SK-N-SH (cell line): ENCODE measurements around the gene IFNG-AS1. TPM values are rescaled to one million over a fixed set of nuclear protein-coding genes. Genes with fewer than 3 reads are reported as not detected.

ENCODE experiments used
- CTCF ChIA-PET: fragments of 300-600, 350-600 bp; formaldehyde crosslinking; extraction: SDS; loops from one replicate; lab custom pipeline; 2021; lab: Yijun Ruan, JAX
- POLR2A ChIA-PET: fragments of 350-600 bp; sonication (Branson Sonifier 250); formaldehyde crosslinking; extraction: SDS; loops from one replicate; lab custom pipeline; 2020; ENCODE audit warnings: antibody characterized with exemption, inconsistent platforms; lab: Yijun Ruan, JAX
- DNase-seq: peaks from one replicate; pipeline ENCODE4 v3.0.0; 2012
- H2AFZ ChIP-seq: fragments of 200-600 bp; sonication (generic); 2 replicates; pipeline ENCODE4 v1.8.1; 2016; ENCODE audit warnings: antibody characterized with exemption, mild to moderate bottlenecking, low read depth
- H3F3A ChIP-seq: fragments of 200-600 bp; sonication (generic); replicated peaks from 2 replicates; pipeline ENCODE3; 2016; ENCODE audit warnings: antibody characterized with exemption, mild to moderate bottlenecking; ENCODE audit not compliant: insufficient read depth
- H3K27ac ChIP-seq, 2 experiments: fragments of 200-500 bp in 1 of 2; fragments of 200-600 bp in 1 of 2; sonication (Bioruptor generic) in 1 of 2; sonication (generic), shearing (Covaris generic) in 1 of 2; 2 replicates each; pipeline versions ENCODE4 v1.5.1 to v1.6.1; 2014 to 2016; ENCODE audit warnings: low read depth in 2 of 2, inconsistent platforms in 1 of 2, low read length in 1 of 2, mild to moderate bottlenecking in 1 of 2, mixed read lengths in 1 of 2
- H3K27me3 ChIP-seq: fragments of 200-600 bp; sonication (generic), shearing (Covaris generic); 2 replicates; pipeline ENCODE4 v1.6.1; 2016; ENCODE audit warnings: mixed run types; ENCODE audit not compliant: insufficient read depth
- H3K36me3 ChIP-seq, 2 experiments: fragments of 200-500 bp in 1 of 2; fragments of 200-600 bp in 1 of 2; sonication (Bioruptor generic) in 1 of 2; sonication (generic) in 1 of 2; replicated peaks in 1 of 2; 2 replicates each; pipeline versions ENCODE3 to v1.5.1; 2014 to 2016; ENCODE audit warnings: low read length in 1 of 2, mild to moderate bottlenecking in 1 of 2; ENCODE audit not compliant: insufficient read depth in 2 of 2, control insufficient read depth in 1 of 2
- H3K4me1 ChIP-seq, 2 experiments: fragments of 200-500 bp in 1 of 2; fragments of 200-600 bp in 1 of 2; sonication (Bioruptor generic) in 1 of 2; sonication (generic), shearing (Covaris generic) in 1 of 2; 2 replicates each; pipeline versions ENCODE4 v1.5.1 to v1.6.1; 2014 to 2016; ENCODE audit warnings: low read depth in 1 of 2, low read length in 1 of 2, mixed run types in 1 of 2; ENCODE audit not compliant: insufficient read depth in 2 of 2, control insufficient read depth in 1 of 2
- H3K4me2 ChIP-seq: fragments of 200-600 bp; sonication (generic), shearing (Covaris generic); 2 replicates; pipeline ENCODE4 v1.6.1; 2017; ENCODE audit warnings: mixed run types
- H3K4me3 ChIP-seq, 2 experiments: fragments of 200-500 bp in 1 of 2; fragments of 200-600 bp in 1 of 2; sonication (Bioruptor generic) in 1 of 2; sonication (generic), shearing (Covaris generic) in 1 of 2; 2 replicates each; pipeline versions ENCODE4 v1.5.1 to v1.8.1; 2014 to 2016; ENCODE audit warnings: low read depth in 2 of 2, inconsistent platforms in 1 of 2, low read length in 1 of 2, mild to moderate bottlenecking in 1 of 2, mixed read lengths in 1 of 2, moderate library complexity in 1 of 2
- H3K79me2 ChIP-seq: fragments of 200-600 bp; sonication (generic); 2 replicates; pipeline ENCODE4 v1.8.1; 2017; ENCODE audit warnings: mild to moderate bottlenecking; ENCODE audit not compliant: insufficient read depth
- H3K9ac ChIP-seq: fragments of 200-600 bp; sonication (generic); 2 replicates; pipeline ENCODE4 v1.6.1; 2017; ENCODE audit warnings: mixed run types
- H3K9me2 ChIP-seq: fragments of 200-600 bp; sonication (generic); 2 replicates; pipeline ENCODE4 v1.6.1; 2017; ENCODE audit warnings: mixed run types
- H3K9me3 ChIP-seq: fragments of 200-600 bp; sonication (generic); 2 replicates; pipeline ENCODE4 v1.6.1; 2017; ENCODE audit warnings: mixed run types, mild to moderate bottlenecking, moderate library complexity
- H4K20me1 ChIP-seq: fragments of 200-600 bp; sonication (generic); 2 replicates; pipeline ENCODE4 v1.6.1; 2017; ENCODE audit warnings: mild to moderate bottlenecking, mixed run types; ENCODE audit not compliant: insufficient read depth
- EP300 ChIP-seq, 2 experiments: IDR thresholded peaks; 2 replicates each; pipeline versions ENCODE4 v1.4.0 to v1.6.1; 2012; ENCODE audit warnings: borderline replicate concordance in 1 of 2, low read depth in 1 of 2, low read length in 1 of 2
- FOXJ3 ChIP-seq: sonication (generic); formaldehyde crosslinking; IDR thresholded peaks from 2 replicates; pipeline ENCODE4 v1.5.1; 2020; ENCODE audit warnings: mild to moderate bottlenecking, missing genetic modification reagents
- FOXM1 ChIP-seq: IDR thresholded peaks from 2 replicates; pipeline ENCODE4 v1.4.0; 2012; ENCODE audit warnings: low read depth, mild to moderate bottlenecking
- MXI1 ChIP-seq: IDR thresholded peaks from 2 replicates; pipeline ENCODE4 v1.6.1; 2012; ENCODE audit warnings: mild to moderate bottlenecking, low read depth, low read length, improper control_type of control experiment
- NFIC ChIP-seq: IDR thresholded peaks from 2 replicates; pipeline ENCODE4 v1.4.0; 2012; ENCODE audit warnings: borderline replicate concordance
- RCOR1 ChIP-seq: fragments of 150-350 bp; IDR thresholded peaks from 2 replicates; pipeline ENCODE4 v1.6.1; 2017; ENCODE audit warnings: antibody characterized with exemption, low read length
- SMC3 ChIP-seq: IDR thresholded peaks from 2 replicates; pipeline ENCODE4 v1.6.1; 2012; ENCODE audit warnings: low read depth, low read length, improper control_type of control experiment
- TCF12 ChIP-seq: IDR thresholded peaks from 2 replicates; pipeline ENCODE4 v1.4.0; 2012
- TEAD4 ChIP-seq: IDR thresholded peaks from 2 replicates; pipeline ENCODE4 v1.4.0; 2012; ENCODE audit warnings: mild to moderate bottlenecking, borderline replicate concordance; ENCODE audit not compliant: insufficient read depth
- WGBS: methylation state at CpG from one replicate; pipeline ENCODE4 v1.1.6; 2017; ENCODE audit warnings: low lambda C conversion rate; 5-methylcytosine and 5-hydroxymethylcytosine counted together
- polyA plus RNA-seq, 3 experiments: library from polyadenylated mRNA; depleted of rRNA; stranded (reverse); fragments of >200 nt; gene quantifications; 2 replicates each; pipeline ENCODE4 v1.2.3, GENCODE V29; 2012
- small RNA-seq, 7 experiments: library from RNA; depleted of rRNA; stranded (forward); fragments of <200 nt; gene quantifications; one replicate each; pipeline ENCODE3, GENCODE V24; 2012

The IFNG-AS1 gene
- polyA plus RNA-seq, 1 of the 3 experiments (the other 2 are of a cell fraction), result not detected

DNA sequence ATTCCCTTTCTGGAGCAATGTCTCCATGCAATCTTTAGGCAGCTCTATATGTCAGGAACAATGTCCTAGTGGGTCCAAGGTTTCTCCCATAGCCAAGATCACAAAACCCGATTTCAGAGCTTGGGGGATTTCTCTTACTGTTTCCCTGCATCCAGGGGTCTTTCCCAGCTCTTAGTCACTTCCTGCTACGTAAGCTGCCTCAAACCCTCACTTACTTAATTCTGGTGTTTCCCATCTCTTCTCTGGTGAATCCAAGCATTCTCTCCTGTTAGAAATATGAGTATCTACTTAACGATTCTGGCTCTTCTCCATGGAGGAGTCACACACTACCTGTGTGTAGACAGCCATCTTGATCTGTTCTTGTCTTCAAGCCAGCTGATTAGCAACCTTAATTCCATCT lies 80.0 kb downstream of the IFNG-AS1 start:
- CTCF ChIA-PET, result interaction anchor here (2.1 kb wide), 1 partner anchor 10 kb away, joined by 5 read pairs; no protein-coding TSS in a partner anchor
- Histone ChIP-seq H3K4me1 (no peaks in the 10 kb centered on the region), H3K4me2 (no peak overlapping the region), H3K9me2 (no peaks in the 10 kb centered on the region), H2AFZ (no peak overlapping the region), H3K4me3 (no peak overlapping the region), H3K79me2 (no peaks in the 10 kb centered on the region), H3K9me3 (peaks cover 4% of the 10 kb centered on the region; the same call in 1 of the 2 replicates), H3K9ac (no peak overlapping the region), H4K20me1 (no peaks in the 10 kb centered on the region), H3K27me3 (no peaks in the 10 kb centered on the region), H3K36me3 (no peaks in the 10 kb centered on the region), H3K27ac (no peak overlapping the region), H3F3A (no peaks in the 10 kb centered on the region)
- no peak for TF ChIP-seq MXI1
- TF ChIP-seq RCOR1, result no peak
- TF ChIP-seq NFIC, result no peak
- no peak for TF ChIP-seq SMC3
- TF ChIP-seq EP300 (IDR thresholded peaks at IDR 0.05; ENCODE audit: borderline replicate concordance in 1 of 2, low read depth in 1 of 2, low read length in 1 of 2), result no peak
- TF ChIP-seq FOXM1, result no peak
- no peak for TF ChIP-seq TCF12
- no peak for TF ChIP-seq FOXJ3 (CRISPR knock-in tag)
- no peak for TF ChIP-seq TEAD4
- POLR2A ChIA-PET, result no interaction called here
- DNase-seq, result no peak
- WGBS, result 27% methylated on average over 3 of the region's 3 CpGs

Small RNAs within 50 kb of the gene (small RNA-seq; reads per million reads assigned to genes)
- gene AC005294.1 (0 reads per million in 7 experiments), gene RPL39P28 (0 to 0.06 (median 0) reads per million in 7 experiments)

Other genes with a start within 250 kb of the IFNG-AS1 start
- not detected in 2 replicates for gene IFNG, start 170.3 kb downstream of the IFNG-AS1 start, polyA plus RNA-seq (2012; rRNA removed)
- not detected in 2 replicates for gene IL26, start 236.4 kb downstream of the IFNG-AS1 start, polyA plus RNA-seq (2012; rRNA removed)